ENCODE results near the gene TUT7. TPM values are rescaled to one million over a fixed set of nuclear protein-coding genes. Genes with fewer than 3 reads are reported as not detected.
"Not testable (repeated sequence)": the region's sequence is repeated elsewhere in the genome, so short reads cannot be mapped to it uniquely, and the experiment has no call there.

The TUT7 gene, protein sequence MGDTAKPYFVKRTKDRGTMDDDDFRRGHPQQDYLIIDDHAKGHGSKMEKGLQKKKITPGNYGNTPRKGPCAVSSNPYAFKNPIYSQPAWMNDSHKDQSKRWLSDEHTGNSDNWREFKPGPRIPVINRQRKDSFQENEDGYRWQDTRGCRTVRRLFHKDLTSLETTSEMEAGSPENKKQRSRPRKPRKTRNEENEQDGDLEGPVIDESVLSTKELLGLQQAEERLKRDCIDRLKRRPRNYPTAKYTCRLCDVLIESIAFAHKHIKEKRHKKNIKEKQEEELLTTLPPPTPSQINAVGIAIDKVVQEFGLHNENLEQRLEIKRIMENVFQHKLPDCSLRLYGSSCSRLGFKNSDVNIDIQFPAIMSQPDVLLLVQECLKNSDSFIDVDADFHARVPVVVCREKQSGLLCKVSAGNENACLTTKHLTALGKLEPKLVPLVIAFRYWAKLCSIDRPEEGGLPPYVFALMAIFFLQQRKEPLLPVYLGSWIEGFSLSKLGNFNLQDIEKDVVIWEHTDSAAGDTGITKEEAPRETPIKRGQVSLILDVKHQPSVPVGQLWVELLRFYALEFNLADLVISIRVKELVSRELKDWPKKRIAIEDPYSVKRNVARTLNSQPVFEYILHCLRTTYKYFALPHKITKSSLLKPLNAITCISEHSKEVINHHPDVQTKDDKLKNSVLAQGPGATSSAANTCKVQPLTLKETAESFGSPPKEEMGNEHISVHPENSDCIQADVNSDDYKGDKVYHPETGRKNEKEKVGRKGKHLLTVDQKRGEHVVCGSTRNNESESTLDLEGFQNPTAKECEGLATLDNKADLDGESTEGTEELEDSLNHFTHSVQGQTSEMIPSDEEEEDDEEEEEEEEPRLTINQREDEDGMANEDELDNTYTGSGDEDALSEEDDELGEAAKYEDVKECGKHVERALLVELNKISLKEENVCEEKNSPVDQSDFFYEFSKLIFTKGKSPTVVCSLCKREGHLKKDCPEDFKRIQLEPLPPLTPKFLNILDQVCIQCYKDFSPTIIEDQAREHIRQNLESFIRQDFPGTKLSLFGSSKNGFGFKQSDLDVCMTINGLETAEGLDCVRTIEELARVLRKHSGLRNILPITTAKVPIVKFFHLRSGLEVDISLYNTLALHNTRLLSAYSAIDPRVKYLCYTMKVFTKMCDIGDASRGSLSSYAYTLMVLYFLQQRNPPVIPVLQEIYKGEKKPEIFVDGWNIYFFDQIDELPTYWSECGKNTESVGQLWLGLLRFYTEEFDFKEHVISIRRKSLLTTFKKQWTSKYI (N-terminal part only)
- 15.9 TPM for total RNA-seq

DNA sequence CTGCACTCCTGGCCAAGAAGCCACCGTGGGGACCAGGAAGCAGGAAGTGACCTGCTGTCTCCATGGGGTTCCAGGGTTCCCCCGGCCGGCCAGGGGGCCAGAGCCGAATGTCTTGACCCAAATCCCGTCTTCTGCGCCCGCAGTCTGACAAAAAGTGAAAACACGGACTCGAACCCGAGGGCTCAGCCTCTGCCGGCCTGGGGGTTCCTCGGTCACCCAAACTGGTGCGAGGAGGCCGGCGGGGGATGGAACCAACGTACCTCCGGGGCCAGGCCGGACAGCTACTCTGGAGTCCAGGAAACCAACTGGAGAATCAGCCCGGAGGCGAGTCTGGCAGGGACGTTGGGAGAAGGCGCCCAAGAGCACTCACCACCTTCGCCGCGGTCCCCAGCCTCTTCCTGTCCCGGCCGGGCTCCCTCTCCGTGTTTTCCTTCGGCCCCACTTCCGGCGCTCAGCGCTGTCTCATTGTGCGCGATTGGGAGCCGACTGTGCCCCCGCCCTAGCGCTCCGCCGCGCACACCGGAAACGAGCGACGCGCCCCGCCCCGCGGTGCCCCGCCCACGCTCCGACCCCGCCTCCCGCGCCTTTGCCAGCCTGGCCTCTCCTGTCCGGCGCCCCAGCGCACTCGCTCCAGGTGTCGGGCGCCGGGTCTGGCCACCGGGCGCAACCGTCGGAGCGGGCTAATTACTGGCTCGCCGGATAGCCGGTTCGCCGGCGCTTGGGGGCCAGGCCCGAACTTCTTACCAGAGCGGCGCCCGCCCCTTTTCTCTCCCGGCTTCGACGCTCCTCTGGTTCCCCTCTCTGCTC, at the start of gene TUT7:
TUT7 (minus strand) TSS at position 400 of the 807 bp plus-strand sequence. CDS start 1,211 bp downstream, outside the sequence.
- DNase-seq (ENCODE audit: low read depth in 2 of 3, low spot score in 2 of 3) = peak; percentile 80 to 96 (median 94)

- DNase-seq (ENCODE audit: low read depth in 2 of 3, low spot score in 2 of 3) = peak in 2 of 3 donors; percentile 13 to 53
Measured at GRCh38 chr9:86402591-86402990, 48.4 kb upstream of the TUT7 start.

- no peak for DNase-seq (ENCODE audit: low read depth in 2 of 3, low spot score in 2 of 3)
Measured at GRCh38 chr9:86396412-86396811, 42.2 kb upstream of the TUT7 start.

- DNase-seq (ENCODE audit: low read depth in 2 of 3, low spot score in 2 of 3) = not testable (repeated sequence)
Measured at GRCh38 chr9:86390184-86390583, 36.0 kb upstream of the TUT7 start.

DNA sequence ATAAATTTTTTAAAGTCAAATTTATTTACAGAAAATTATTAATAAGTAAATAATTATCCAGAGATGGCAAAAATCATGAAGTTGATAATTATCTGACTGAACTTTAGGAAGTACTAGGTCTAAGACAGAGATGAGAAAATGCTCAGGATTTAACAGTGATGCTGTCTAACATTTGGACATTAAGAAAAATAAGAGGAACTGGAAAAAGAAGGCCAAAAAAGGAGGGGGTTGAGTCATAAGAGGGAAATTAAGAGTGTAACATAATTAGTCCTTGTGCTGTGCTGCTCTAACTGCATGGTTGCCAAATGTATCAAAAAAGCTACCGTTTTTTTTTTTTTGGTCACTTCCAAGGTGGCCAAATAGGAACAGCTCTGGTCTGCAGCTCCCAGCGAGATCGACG, 35.4 kb upstream of the TUT7 start:
- no peak for DNase-seq (ENCODE audit: low read depth in 2 of 3, low spot score in 2 of 3)

DNA sequence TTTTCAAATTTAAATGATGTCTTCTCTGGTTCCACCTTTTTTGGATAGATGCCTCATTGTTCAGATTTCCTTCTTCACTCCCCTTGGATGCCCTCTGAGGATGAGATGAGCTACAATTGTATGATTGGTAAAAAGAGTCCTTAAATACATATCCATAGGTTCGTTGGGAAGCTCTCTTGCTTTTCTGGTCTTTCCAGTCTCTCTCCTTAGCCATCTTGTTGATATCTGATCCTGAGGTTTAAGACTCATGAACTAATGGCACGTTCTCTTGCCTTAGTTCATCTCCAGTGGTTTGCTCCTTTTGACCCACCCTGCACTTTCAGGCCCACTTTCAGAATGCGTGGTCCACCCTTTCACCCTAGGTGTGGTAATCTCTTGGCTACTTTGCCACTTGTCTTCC, 33.2 kb upstream of the TUT7 start:
- DNase-seq (ENCODE audit: low read depth in 2 of 3, low spot score in 2 of 3) = no peak

- not testable (repeated sequence) for DNase-seq (ENCODE audit: low read depth in 2 of 3, low spot score in 2 of 3)
Measured at GRCh38 chr9:86383000-86383399, 28.8 kb upstream of the TUT7 start.

DNA sequence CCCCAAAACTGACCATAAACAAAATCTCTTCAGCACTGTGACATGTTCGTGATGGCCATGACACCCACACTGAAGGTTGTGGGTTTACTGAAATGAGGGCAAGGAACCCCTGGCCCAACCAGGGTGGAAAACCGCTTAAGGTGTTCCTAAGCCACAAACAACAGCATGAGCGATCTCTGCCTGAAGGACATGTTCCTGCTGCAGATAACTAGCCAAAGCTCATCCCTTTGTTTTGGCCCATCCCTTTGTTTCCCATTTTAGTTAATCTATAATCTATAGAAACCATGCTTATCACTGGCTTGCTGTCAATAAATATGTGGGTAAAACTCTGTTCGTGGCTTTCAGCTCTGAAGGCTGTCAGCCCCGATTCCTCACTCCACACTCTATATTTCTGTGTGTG, 21.8 kb upstream of the TUT7 start:
- no peak for DNase-seq (ENCODE audit: low read depth in 2 of 3, low spot score in 2 of 3)

- no peak for DNase-seq (ENCODE audit: low read depth in 2 of 3, low spot score in 2 of 3)
Measured at GRCh38 chr9:86369810-86370209, 15.6 kb upstream of the TUT7 start.

DNA sequence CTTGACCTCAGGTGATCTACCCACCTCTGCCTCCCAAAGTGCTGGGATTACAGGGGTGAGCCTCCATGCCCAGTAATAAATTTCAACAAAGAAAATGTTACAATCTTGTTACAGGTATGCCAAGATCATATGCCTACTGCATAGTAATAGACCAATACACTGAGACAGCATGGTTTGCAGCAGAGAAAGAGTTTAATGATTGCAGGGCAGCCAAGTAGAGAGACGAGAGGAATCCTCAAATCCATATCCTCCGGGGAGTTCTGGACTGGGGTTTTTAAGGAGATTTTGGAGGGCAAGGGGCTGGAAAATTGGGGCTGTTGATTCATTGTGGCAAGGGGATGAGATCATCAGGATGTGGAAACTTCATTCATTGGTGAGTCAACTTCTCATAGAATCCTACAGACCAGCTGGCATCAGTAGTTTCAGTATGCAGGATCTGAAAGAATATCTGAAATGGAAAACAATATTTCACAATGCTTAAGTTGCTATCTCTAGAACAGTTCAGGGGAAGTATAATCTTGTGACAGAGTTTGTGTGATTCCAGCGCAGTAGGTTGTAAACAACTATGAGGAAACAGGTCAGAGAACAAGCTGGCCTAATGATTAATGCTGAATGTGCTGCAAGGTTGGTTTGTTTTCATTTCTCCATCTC, 14.8 kb upstream of the TUT7 start:
- no peak for DNase-seq (ENCODE audit: low read depth in 2 of 3, low spot score in 2 of 3)

- no peak for DNase-seq (ENCODE audit: low read depth in 2 of 3, low spot score in 2 of 3)
Measured at GRCh38 chr9:86361176-86361575, 7.0 kb upstream of the TUT7 start.

DNA sequence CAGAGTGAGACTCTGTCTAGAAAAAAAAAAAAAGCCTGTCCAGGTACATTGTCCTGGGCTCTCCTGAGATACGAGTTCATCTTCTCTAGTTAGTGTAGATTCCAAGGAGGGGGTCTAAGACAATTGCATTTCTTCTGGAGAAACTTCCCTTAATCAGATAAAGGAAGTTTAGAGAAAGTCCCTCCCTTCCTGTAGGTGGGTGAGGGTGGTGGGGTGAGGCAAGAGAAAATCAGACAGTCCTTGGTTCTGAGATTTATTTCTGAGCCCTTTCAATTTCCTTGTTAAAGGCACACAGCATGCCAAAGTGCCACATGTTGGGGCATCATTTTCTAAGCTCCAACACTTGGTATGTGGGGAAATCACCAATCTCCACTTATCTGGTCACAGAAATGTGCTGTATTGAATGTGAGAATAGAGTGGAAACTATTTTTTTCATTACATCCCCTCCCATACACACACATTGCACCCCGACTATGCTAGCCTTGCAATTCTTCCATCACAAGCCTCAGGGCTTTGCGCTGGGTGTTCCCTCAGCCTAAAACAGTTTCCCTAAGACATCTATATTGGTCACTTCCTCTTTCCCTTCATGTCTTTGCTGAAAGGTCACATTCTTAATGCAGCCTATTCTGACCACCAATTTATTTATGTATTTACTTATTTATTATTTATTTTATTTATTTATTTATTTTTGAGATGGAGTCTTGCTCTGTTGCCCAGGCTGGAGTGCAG, 5.1 kb upstream of the TUT7 start:
- no peak for DNase-seq (ENCODE audit: low read depth in 2 of 3, low spot score in 2 of 3)

DNA sequence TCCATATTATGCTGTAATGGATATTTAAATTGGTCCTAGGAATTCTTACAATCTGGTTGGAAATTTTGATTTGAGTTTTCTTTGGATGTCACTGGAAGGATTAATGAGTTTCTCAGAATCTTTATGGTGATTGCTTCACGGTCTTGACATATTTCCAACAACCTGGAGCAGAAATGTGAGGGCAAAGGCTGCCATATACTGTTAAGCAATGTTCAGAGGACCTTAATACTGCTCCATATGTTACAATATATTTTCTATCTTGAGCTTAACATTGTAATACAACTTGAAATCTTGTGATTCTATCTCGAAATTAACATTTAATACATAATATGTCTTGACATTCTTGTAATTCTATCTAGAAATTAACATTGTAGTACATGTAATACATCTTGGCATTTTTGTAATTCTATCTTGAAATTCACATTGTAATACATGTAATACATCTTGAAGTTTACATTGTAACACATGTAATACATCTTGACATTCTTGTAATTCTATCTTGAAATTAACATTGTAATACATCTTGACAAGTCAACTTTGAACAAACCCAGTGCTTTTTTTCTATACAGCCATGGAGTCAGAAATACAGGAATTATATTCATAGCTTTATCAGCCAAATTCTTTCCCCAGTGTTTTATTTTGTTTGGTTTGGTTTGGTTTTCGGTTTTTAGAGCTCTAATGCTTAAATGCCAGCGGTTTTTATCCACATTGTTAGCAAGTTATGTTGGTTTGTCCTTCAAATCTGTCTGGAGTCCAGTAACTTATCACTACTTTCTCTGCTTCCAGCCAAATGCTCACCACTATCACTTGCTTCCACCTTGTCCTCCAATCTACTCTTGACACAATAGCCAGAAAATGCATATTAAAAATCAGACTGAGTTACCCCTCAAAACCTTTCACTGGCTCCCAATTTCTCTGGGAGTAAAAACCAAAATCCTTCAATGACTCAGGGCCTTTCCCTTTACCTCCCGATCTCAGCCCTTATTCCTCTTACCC, 3.0 kb upstream of the TUT7 start:
- DNase-seq (ENCODE audit: low read depth in 2 of 3, low spot score in 2 of 3) = no peak

GRCh38 chr9:86355814-86356213, 1.6 kb upstream of the TUT7 start:
- DNase-seq (ENCODE audit: low read depth in 2 of 3, low spot score in 2 of 3) = no peak

GRCh38 chr9:86354818-86355309, 654 bp upstream of the TUT7 start:
- peak in 1 of 3 donors; percentile 53 for DNase-seq (ENCODE audit: low read depth in 2 of 3, low spot score in 2 of 3)

DNA sequence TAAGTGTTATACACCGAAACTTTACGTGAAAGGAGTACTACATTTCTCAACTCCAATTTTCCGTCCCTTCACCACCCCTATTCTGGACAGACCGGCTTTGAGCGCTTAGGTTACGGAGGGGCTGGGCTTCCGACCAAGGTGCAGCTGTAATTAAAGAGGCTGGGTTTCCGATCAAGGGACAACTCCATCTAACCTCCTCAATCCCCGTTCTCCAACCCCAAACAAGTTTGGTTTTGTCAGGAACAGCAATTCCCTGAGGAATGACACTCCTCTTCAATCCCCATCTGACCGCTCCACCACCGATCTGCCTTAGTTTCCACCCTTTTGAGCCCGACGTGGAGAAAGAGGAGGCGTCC, 577 bp downstream of the TUT7 start:
- peak in 1 of 3 donors; percentile 19 for DNase-seq (ENCODE audit: low read depth in 2 of 3, low spot score in 2 of 3)

DNA sequence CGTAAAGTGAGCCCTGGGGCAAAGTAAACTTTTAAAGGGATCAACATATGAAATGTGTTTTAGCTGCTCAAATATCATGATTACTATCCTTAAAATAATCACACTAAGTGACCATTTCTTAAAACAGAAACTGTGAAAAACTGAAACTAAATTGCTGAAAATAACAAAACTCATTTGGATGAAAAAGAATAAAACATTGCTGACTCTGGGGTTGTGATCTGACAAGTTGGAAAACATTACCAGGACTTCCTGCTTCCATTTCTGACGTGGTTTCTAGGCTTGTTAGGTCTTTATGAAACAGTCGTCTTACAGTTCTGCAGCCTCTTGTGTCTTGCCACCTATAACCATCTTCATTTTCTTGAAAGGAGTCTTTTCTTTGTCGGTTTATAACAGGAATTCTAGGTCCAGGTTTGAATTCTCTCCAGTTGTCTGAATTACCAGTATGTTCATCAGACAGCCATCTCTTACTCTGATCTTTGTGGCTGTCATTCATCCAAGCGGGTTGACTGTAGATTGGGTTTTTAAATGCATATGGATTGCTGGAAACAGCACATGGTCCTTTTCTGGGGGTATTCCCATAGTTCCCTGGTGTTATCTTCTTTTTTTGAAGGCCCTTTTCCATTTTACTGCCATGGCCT, 1.7 kb downstream of the TUT7 start:
- no peak for DNase-seq (ENCODE audit: low read depth in 2 of 3, low spot score in 2 of 3)

Measured in hematopoietic multipotent progenitor cell (in vitro differentiated cells).